Myocyte (in vitro differentiated cells): Measurements from ENCODE around the gene TSG101. TPM values are rescaled to one million over a fixed set of nuclear protein-coding genes. Genes with fewer than 3 reads are reported as not detected.

Experiments
- DNase-seq: peaks from one replicate; pipeline ENCODE4 v3.0.0-alpha.2; 2012; ENCODE audit warnings: low read depth
- total RNA-seq: library from RNA; depleted of rRNA; stranded (reverse); fragments of >200 nt; gene quantifications from 2 replicates; pipeline ENCODE4 v1.2.3, GENCODE V29; 2014

TSG101 gene
- total RNA-seq, 1 donor from 2014 or later, result 169 TPM

DNA sequence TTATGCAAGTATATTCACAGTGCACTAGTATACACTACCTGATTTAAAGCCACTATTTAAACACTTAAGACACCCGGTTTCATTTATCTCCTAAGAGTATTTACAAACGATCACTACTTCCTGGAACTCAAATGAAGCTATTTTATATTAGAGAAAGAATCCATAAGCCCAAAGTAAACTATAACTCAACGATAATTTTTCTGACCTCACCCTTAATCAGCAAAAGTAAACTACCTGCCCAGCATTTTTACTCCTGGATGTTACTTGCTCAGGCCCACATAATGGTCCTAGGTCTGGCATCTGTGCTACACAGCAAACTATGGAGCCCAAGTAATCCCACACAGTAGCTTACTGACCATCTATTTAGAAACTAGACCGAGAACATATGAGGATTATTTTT, 33.4 kb downstream of the TSG101 start:
- no peak for DNase-seq

DNA sequence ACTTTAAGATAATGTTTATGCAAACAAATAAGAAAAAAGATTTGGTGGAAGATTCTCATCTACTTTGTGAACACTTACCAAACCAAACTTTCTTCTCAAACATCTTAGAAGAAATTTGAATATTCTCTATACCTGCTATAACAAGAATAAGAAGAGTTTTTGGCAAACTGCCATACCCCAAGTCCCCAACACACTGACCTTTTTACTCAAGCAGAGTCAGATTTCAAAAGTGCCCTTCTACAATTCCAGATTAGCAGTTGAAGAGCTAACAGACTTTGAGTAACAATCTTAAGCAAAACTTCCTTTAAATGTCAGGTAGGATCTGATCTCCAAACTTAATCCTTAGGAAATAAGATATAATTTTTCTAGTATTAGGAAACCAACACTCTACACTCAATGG, 33.9 kb downstream of the TSG101 start:
- DNase-seq, result peak; percentile 21

GRCh38 chr11:18491924-18492323, 34.8 kb downstream of the TSG101 start:
- peak; percentile 10 for DNase-seq

GRCh38 chr11:18490736-18491485, 35.8 kb downstream of the TSG101 start:
- no peak for DNase-seq

DNA sequence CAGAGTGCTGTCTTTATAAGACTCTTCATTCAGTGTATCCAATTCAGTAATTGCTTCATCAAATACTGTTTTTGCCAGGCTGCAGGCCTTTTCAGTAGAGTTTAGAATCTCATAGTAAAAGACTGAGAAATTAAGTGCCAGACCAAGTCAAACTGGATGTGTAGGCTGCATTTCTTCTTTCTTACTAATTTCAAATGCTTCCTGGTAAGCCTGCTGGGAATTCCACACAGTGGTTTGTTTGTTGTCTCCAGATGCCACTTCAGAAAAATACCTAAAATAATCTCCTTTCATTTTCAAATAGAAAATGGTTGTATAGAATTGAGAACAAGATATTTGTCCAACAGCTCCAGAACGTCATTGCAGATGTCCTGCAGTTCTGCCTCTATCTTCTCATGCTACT, 36.4 kb downstream of the TSG101 start:
- peak; percentile 17 for DNase-seq

- no peak for DNase-seq
Measured at GRCh38 chr11:18485913-18486528, 40.7 kb downstream of the TSG101 start.

GRCh38 chr11:18479063-18479462, 47.7 kb downstream of the TSG101 start:
- no peak for DNase-seq

- DNase-seq, result no peak
Measured at GRCh38 chr11:18472587-18472986, 54.2 kb downstream of the TSG101 start.

GRCh38 chr11:18471995-18472394, 54.7 kb downstream of the TSG101 start:
- DNase-seq, result no peak

DNA sequence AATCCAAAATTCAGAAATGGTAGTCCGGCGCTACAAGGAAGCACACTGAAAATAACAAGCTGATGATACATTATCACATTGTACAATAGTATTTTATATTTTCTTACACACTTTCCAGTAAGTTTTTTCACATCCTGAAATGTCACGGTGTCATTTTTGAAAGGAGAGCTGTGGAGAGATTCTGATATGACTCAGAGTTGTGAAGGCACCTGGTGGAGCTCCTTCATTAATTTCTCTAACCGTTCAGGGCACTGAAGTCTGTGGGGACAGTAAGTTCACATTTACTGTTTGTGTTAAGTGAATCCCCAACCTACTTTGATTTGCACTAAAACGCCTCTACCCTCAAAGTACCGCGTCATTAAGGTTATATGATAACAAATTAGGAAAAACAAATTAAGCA, 57.8 kb downstream of the TSG101 start:
- DNase-seq, result no peak

GRCh38 chr11:18468059-18468458, 58.7 kb downstream of the TSG101 start:
- DNase-seq, result no peak

DNA sequence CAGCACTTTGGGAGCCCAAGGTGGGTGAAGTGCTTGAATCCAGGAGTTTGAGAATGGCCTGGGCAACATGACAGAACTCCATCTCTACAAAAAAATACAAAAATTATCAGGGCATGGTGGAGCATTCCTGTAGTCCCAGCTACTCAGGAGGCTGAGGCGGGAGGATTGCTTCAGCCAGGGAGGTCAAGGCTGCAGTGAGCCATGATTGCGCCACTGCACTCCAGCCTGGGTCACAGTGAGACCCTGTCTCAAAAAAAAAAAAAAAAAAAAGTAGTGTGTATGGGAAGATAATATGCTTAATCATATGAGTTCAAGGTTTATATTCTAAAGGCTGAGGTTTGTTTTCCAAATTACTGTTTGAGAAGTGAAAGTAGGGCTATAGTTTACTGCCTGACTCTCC, 60.3 kb downstream of the TSG101 start:
- no peak for DNase-seq

GRCh38 chr11:18463439-18463838, 63.3 kb downstream of the TSG101 start:
- no peak for DNase-seq

DNA sequence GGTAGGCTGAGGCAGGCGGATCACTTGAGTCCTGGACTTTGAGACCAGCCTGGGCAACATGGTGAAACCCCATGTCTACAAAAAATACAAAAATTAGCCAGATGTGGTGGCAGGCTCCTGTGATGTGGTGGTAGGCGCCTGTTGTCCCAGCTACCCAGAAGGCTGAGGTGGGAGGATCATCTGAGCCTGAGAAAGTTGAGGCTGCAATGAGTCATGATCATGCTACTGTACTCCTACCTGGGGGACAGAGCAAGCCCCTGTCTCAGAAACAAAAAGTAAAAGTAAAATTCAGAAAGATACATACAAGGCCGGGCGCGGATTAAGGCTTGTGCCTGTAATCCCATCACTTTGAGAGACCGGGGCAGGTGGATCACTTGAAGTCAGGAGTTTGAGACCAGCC, 64.8 kb downstream of the TSG101 start:
- DNase-seq, result no peak

DNA sequence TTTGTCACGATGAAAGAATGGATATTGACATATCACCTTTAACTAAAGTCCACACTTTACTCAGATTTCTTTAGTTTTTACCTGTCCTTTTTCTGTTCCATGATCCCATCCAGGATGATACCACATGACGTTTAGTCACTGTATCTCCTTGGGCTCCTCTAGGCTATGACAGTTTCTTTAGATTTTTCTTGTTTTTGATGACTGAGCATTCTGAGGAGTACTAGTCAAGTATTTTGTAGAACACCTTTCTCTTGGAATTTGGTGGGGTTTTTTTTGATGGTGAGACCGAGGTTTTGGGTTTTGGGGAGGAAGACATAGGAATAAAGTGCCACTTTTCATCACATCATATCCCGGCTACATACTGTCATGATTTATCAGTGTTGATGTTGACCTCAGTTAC, 67.1 kb downstream of the TSG101 start:
- DNase-seq, result no peak

- no peak for DNase-seq
Measured at GRCh38 chr11:18457450-18457849, 69.3 kb downstream of the TSG101 start.

DNA sequence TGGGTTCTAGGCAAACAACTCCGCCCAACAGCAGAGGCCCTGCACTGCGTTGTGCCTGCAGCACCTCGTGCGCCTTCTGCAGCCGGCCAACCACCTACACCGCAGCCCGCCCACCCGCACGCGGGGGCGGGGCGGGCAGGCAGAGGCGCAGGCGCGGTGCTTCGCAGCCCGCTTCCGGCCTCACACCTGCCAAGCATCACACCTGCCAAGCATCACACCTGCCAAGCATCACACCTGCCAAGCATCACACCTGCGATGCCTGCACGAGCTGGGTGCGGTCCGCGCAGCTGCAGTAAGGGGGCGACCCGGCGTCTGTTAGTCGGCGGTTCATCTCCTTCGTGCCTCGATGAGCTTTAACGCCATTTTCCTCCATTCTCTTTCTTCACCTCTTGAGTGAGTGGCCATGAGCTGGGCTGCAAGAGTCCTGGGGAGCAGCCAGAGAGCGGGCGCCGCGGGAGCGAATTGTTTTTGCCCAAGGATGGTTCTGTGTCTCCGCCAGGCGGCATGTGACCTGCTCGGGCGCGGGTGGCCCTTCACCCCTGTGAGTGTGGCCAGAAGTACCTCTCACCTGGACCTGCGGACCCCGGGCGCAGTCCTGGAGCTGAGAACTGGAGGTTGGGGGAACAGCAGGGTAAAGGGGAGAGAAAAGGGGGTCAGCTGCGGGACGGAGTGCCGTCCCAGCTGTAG, 70.9 kb downstream of the TSG101 start, which contains the start of gene LDHAL6A:
Gene LDHAL6A, plus strand, starts transcription at position 171 of the 687 bp plus-strand sequence. CDS start 825 bp downstream, outside the sequence.
- no peak for DNase-seq

GRCh38 chr11:18452927-18453326, 73.8 kb downstream of the TSG101 start:
- peak; percentile 11 for DNase-seq

- DNase-seq, result no peak
Measured at GRCh38 chr11:18449251-18449650, 77.5 kb downstream of the TSG101 start.

DNA sequence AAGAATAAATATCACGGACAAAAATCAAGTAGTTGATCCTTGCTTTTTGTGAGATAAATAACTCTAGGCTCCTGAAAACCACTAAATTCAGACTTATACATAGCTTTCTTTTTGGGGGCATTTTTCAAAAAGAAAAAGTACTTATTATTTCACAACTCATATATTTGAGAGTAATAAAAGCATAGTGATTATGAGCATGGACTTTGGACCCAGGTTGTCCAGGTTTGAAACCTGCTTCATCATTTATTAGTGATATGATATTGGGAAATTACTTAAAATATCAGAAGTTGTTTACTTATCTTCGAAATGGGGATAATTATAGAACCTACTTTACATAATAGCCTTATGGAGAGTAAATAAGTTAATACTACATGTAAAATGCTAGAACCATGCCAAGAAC, 88.1 kb downstream of the TSG101 start:
- DNase-seq, result no peak
